ENCODE data around the gene EVI5. TPM values are rescaled to one million over a fixed set of nuclear protein-coding genes. Genes with fewer than 3 reads are reported as not detected.

The EVI5 gene
- total RNA-seq, 1 donor from 2014 or later = 17.4 TPM

GRCh38 chr1:92831368-92831761, 46.5 kb upstream of the EVI5 start:
- TF ChIP-seq CTCF (IDR thresholded peaks at IDR 0.05; ENCODE audit: insufficient read depth, low read length, poor library complexity, severe bottlenecking) = no peak
- H3K4me3 ChIP-seq (ENCODE audit: low read depth, low read length) = no peak overlapping the region
- H3K27me3 ChIP-seq (ENCODE audit: control insufficient read depth, insufficient read depth, low read length) = no peaks in the 10 kb centered on the region
- H3K36me3 ChIP-seq (ENCODE audit: control insufficient read depth, insufficient read depth, low read length) = no peaks in the 10 kb centered on the region
- DNase-seq (ENCODE audit: low read depth) = no peak

GRCh38 chr1:92826792-92827191, 41.9 kb upstream of the EVI5 start:
- DNase-seq (ENCODE audit: low read depth) = no peak
- no peak for TF ChIP-seq CTCF (IDR thresholded peaks at IDR 0.05; ENCODE audit: insufficient read depth, low read length, poor library complexity, severe bottlenecking)
- H3K27me3 ChIP-seq (ENCODE audit: control insufficient read depth, insufficient read depth, low read length) = no peaks in the 10 kb centered on the region
- no peaks in the 10 kb centered on the region for H3K36me3 ChIP-seq (ENCODE audit: control insufficient read depth, insufficient read depth, low read length)
- no peak overlapping the region for H3K4me3 ChIP-seq (ENCODE audit: low read depth, low read length)

GRCh38 chr1:92822879-92823278, 38.0 kb upstream of the EVI5 start:
- Histone ChIP-seq H3K36me3 (ENCODE audit: control insufficient read depth, insufficient read depth, low read length) (no peaks in the 10 kb centered on the region), H3K4me3 (ENCODE audit: low read depth, low read length) (no peak overlapping the region), H3K27me3 (ENCODE audit: control insufficient read depth, insufficient read depth, low read length) (no peaks in the 10 kb centered on the region)
- peak; percentile 12 for DNase-seq (ENCODE audit: low read depth)
- TF ChIP-seq CTCF (IDR thresholded peaks at IDR 0.05; ENCODE audit: insufficient read depth, low read length, poor library complexity, severe bottlenecking) = no peak

GRCh38 chr1:92820551-92820950, 35.6 kb upstream of the EVI5 start:
- Histone ChIP-seq H3K36me3 (ENCODE audit: control insufficient read depth, insufficient read depth, low read length) (no peaks in the 10 kb centered on the region), H3K27me3 (ENCODE audit: control insufficient read depth, insufficient read depth, low read length) (no peaks in the 10 kb centered on the region), H3K4me3 (ENCODE audit: low read depth, low read length) (no peak overlapping the region)
- no peak for DNase-seq (ENCODE audit: low read depth)
- no peak for TF ChIP-seq CTCF (IDR thresholded peaks at IDR 0.05; ENCODE audit: insufficient read depth, low read length, poor library complexity, severe bottlenecking)

GRCh38 chr1:92820024-92820423, 35.1 kb upstream of the EVI5 start:
- Histone ChIP-seq H3K36me3 (ENCODE audit: control insufficient read depth, insufficient read depth, low read length) (no peaks in the 10 kb centered on the region), H3K27me3 (ENCODE audit: control insufficient read depth, insufficient read depth, low read length) (no peaks in the 10 kb centered on the region), H3K4me3 (ENCODE audit: low read depth, low read length) (no peak overlapping the region)
- TF ChIP-seq CTCF (IDR thresholded peaks at IDR 0.05; ENCODE audit: insufficient read depth, low read length, poor library complexity, severe bottlenecking) = no peak
- no peak for DNase-seq (ENCODE audit: low read depth)

GRCh38 chr1:92817986-92818764, 33.3 kb upstream of the EVI5 start:
- Histone ChIP-seq H3K4me3 (ENCODE audit: low read depth, low read length) (no peak overlapping the region), H3K27me3 (ENCODE audit: control insufficient read depth, insufficient read depth, low read length) (no peaks in the 10 kb centered on the region), H3K36me3 (ENCODE audit: control insufficient read depth, insufficient read depth, low read length) (no peaks in the 10 kb centered on the region)
- no peak for DNase-seq (ENCODE audit: low read depth)
- peak; percentile 67 for TF ChIP-seq CTCF (IDR thresholded peaks at IDR 0.05; ENCODE audit: insufficient read depth, low read length, poor library complexity, severe bottlenecking)
